GM23248 (cell line): ENCODE measurements around the gene NFX1. TPM values are rescaled to one million over a fixed set of nuclear protein-coding genes. Genes with fewer than 3 reads are reported as not detected.
A peak's percentile ranks its signal among the peaks of the same experiment; 100 is the strongest.

Experiments used
- DNase-seq: peaks from one replicate; pipeline ENCODE4 v3.0.0-alpha.2; 2015
- H2AFZ ChIP-seq: fragments of 200-600 bp; sonication (generic); 2 replicates; pipeline ENCODE4 v1.6.1; 2016; ENCODE audit warnings: antibody characterized with exemption
- H3F3A ChIP-seq: fragments of 200-600 bp; sonication (generic); 2 replicates; pipeline ENCODE4 v1.6.1; 2016; ENCODE audit warnings: mild to moderate bottlenecking, antibody characterized with exemption, mixed run types; ENCODE audit not compliant: insufficient read depth
- H3K27ac ChIP-seq: fragments of 200-600 bp; sonication (generic); 2 replicates; pipeline ENCODE4 v1.5.1; 2016; ENCODE audit warnings: mild to moderate bottlenecking
- H3K27me3 ChIP-seq: fragments of 200-600 bp; sonication (generic); replicated peaks from 2 replicates; pipeline ENCODE4 v1.6.1; 2016; ENCODE audit warnings: mild to moderate bottlenecking; ENCODE audit not compliant: insufficient read depth
- H3K36me3 ChIP-seq: fragments of 200-600 bp; sonication (generic); 2 replicates; pipeline ENCODE4 v1.6.1; 2016; ENCODE audit warnings: low read depth, mild to moderate bottlenecking
- H3K4me1 ChIP-seq: fragments of 200-600 bp; sonication (generic); 2 replicates; pipeline ENCODE4 v1.6.1; 2016; ENCODE audit warnings: mild to moderate bottlenecking; ENCODE audit not compliant: insufficient read depth
- H3K4me2 ChIP-seq: fragments of 200-600 bp; sonication (generic); one replicate; pipeline ENCODE4 v1.6.1; 2016; ENCODE audit warnings: mild to moderate bottlenecking; ENCODE audit not compliant: unreplicated experiment
- H3K4me3 ChIP-seq: fragments of 200-600 bp; sonication (generic); 2 replicates; pipeline ENCODE4 v1.5.1; 2016; ENCODE audit warnings: mild to moderate bottlenecking
- H3K79me2 ChIP-seq: fragments of 200-600 bp; sonication (generic); 2 replicates; pipeline ENCODE4 v1.6.1; 2016; ENCODE audit warnings: mild to moderate bottlenecking; ENCODE audit not compliant: insufficient read depth
- H3K9ac ChIP-seq: fragments of 200-600 bp; sonication (generic); 2 replicates; pipeline ENCODE4 v1.6.1; 2016; ENCODE audit warnings: mild to moderate bottlenecking
- H3K9me2 ChIP-seq: fragments of 200-600 bp; sonication (generic); 2 replicates; pipeline ENCODE4 v1.6.1; 2016; ENCODE audit warnings: mixed run types, mild to moderate bottlenecking, moderate library complexity; ENCODE audit not compliant: insufficient read depth
- H3K9me3 ChIP-seq: fragments of 200-600 bp; sonication (generic); one replicate; pipeline ENCODE4 v1.6.1; 2017; ENCODE audit warnings: low read depth
- H4K20me1 ChIP-seq: fragments of 200-600 bp; sonication (generic); 2 replicates; pipeline ENCODE4 v1.6.0; 2016; ENCODE audit not compliant: insufficient read depth
- EZH2 ChIP-seq: fragments of 200-600 bp; sonication (generic); IDR thresholded peaks from 2 replicates; pipeline ENCODE4 v1.6.1; 2018; ENCODE audit warnings: antibody characterized with exemption, mild to moderate bottlenecking; ENCODE audit not compliant: insufficient read depth, poor library complexity, severe bottlenecking
- EZH2phosphoT487 ChIP-seq: fragments of 200-600 bp; sonication (generic); IDR thresholded peaks from 2 replicates; pipeline ENCODE4 v1.6.1; 2018; ENCODE audit warnings: antibody characterized with exemption, moderate library complexity, mild to moderate bottlenecking, low read depth; ENCODE audit not compliant: insufficient read depth
- WGBS, 2 experiments: methylation state at CpG; one replicate each; pipeline ENCODE4 v1.1.6; 2015 to 2017; ENCODE audit warnings: low lambda C conversion rate in 2 of 2, low coverage in 1 of 2; ENCODE audit errors: missing lambda C conversion rate in 2 of 2; 5-methylcytosine and 5-hydroxymethylcytosine counted together
- in situ Hi-C: fragments of 300-500 bp; cut with MboI; formaldehyde crosslinking; loops from 2 replicates; pipeline ENCODE4 v1.15.0; 2020
- polyA plus RNA-seq: library from polyadenylated mRNA; unstranded; fragments of >200 nt; fragmentation: Nextera tagmentation; extraction: Ambion mirVana; gene quantifications from 2 replicates; pipeline ENCODE4 v1.2.1, GENCODE V29; 2016
- total RNA-seq: library from RNA; depleted of rRNA; stranded (reverse); fragments of >200 nt; shearing (Covaris generic); gene quantifications from 2 replicates; pipeline ENCODE4 v1.2.3, GENCODE V29; 2014

NFX1 gene
- total and polyA plus RNA-seq, 2 experiments from 2014 or later: 23.8 to 28.1 TPM

DNA sequence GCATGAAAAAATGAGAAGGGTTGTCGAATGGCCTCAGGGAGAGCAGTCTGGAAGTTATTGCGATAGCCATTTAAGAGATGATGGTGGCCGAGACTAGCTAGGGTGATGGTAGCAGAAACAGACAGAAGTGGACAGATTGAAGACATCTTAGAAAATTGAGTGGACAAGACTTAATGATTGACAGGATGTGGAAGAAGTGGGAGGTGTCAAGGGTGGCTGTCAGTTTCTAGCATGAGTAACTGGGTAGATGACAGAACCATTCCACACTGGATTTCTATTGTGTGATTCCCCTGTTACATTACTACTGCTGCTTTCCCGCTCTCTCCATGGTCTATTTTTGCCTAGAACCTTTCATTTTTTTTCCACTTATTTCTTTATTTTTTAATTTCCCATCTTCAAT is 12.8 kb upstream of the NFX1 start:
- no peak overlapping the region for H3K4me3 ChIP-seq
- no peak for TF ChIP-seq EZH2phosphoT487
- TF ChIP-seq EZH2: no peak
- no peak overlapping the region for H3K9ac ChIP-seq
- DNase-seq: no peak
- WGBS, 2 experiments: 96 to 98% methylated on average over 4 of the region's 4 CpGs
- in situ Hi-C loops: no loop called here
- no peaks in the 10 kb centered on the region for H3K4me1 ChIP-seq
- H3K9me2 ChIP-seq: no peaks in the 10 kb centered on the region
- peaks cover 84% of the 10 kb centered on the region for H3K36me3 ChIP-seq
- H3K79me2 ChIP-seq: peaks cover 20% of the 10 kb centered on the region; the same call in 1 of the 2 replicates
- no peaks in the 10 kb centered on the region for H3K9me3 ChIP-seq
- H4K20me1 ChIP-seq: no peaks in the 10 kb centered on the region
- H2AFZ ChIP-seq: no peak overlapping the region
- H3F3A ChIP-seq: peaks cover 12% of the 10 kb centered on the region; the same call in 1 of the 2 replicates
- no peaks in the 10 kb centered on the region for H3K27me3 ChIP-seq
- H3K4me2 ChIP-seq: no peak overlapping the region
- H3K27ac ChIP-seq: no peak overlapping the region

DNA sequence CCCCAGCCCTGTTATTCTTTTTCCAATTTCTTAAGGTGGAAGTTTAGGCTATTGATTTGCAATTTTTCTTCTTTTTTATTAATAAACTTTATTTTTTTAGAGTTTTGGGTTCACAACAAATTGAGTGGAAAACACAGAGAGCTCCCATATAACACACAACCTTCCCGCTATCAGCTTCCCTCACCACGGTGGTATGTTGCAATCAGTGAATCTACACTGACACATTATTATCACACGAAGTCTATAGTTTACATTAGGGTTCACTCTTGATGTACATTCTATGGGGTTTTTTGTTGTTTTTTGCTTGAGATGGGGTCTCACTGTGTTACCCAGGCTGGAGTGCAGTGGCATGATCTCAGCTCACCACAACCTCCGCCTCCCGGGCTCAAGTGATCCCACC is 4.8 kb upstream of the NFX1 start:
- 92 to 93% methylated on average over 5 of the region's 5 CpGs for WGBS, 2 experiments
- TF ChIP-seq EZH2phosphoT487: no peak
- TF ChIP-seq EZH2: no peak

GRCh38 chr9:33287087-33287490 is 3.2 kb upstream of the NFX1 start:
- Histone ChIP-seq H3K4me2 (no peak overlapping the region), H3K9me2 (no peaks in the 10 kb centered on the region), H2AFZ (no peak overlapping the region), H3K27ac (no peak overlapping the region), H3K4me3 (no peak overlapping the region), H3F3A (peaks cover 27% of the 10 kb centered on the region), H3K36me3 (0 out of 2 replicates have a peak, but pooled peaks cover 4% of the 10 kb centered on the region), H3K9me3 (no peaks in the 10 kb centered on the region), H3K4me1 (0 out of 2 replicates have a peak, but pooled peaks cover 10% of the 10 kb centered on the region), H3K9ac (peak overlapping the region; percentile 17; the same call in 1 of the 2 replicates), H3K27me3 (no peaks in the 10 kb centered on the region), H4K20me1 (no peaks in the 10 kb centered on the region), H3K79me2 (peaks cover 12% of the 10 kb centered on the region)
- in situ Hi-C loops: no loop called here
- TF ChIP-seq EZH2: no peak
- 46 to 52% methylated on average over 4 of the region's 4 CpGs for WGBS, 2 experiments
- DNase-seq: peak; percentile 91

More for the DNA sequence above, 4.8 kb upstream of the NFX1 start:
- Histone ChIP-seq H3K36me3 (peaks cover 17% of the 10 kb centered on the region), H3K27me3 (no peaks in the 10 kb centered on the region), H4K20me1 (no peaks in the 10 kb centered on the region), H3F3A (peaks cover 26% of the 10 kb centered on the region), H3K79me2 (no peaks in the 10 kb centered on the region), H3K27ac (no peak overlapping the region), H3K9ac (no peak overlapping the region), H2AFZ (no peak overlapping the region), H3K4me2 (no peak overlapping the region), H3K4me3 (no peak overlapping the region), H3K4me1 (no peaks in the 10 kb centered on the region), H3K9me2 (no peaks in the 10 kb centered on the region), H3K9me3 (no peaks in the 10 kb centered on the region)
- in situ Hi-C loops: no loop called here
- DNase-seq: no peak

GRCh38 chr9:33288235-33288634 is 2.1 kb upstream of the NFX1 start:
- peaks cover 22% of the 10 kb centered on the region for H3F3A ChIP-seq
- H3K27me3 ChIP-seq: no peaks in the 10 kb centered on the region
- no peak overlapping the region for H3K4me2 ChIP-seq
- no peaks in the 10 kb centered on the region for H3K36me3 ChIP-seq
- 0 out of 2 replicates have a peak, but pooled peaks cover 20% of the 10 kb centered on the region for H3K4me1 ChIP-seq
- in situ Hi-C loops: no loop called here
- no peaks in the 10 kb centered on the region for H3K9me3 ChIP-seq
- WGBS, 2 experiments: 76 to 80% methylated on average over 3 to 4 of the region's 4 CpGs
- no peaks in the 10 kb centered on the region for H3K9me2 ChIP-seq
- H3K27ac ChIP-seq: no peak overlapping the region
- no peak for DNase-seq
- no peak overlapping the region for H2AFZ ChIP-seq
- H3K4me3 ChIP-seq: no peak overlapping the region
- H4K20me1 ChIP-seq: no peaks in the 10 kb centered on the region
- H3K9ac ChIP-seq: no peak overlapping the region
- TF ChIP-seq EZH2 (no peak), EZH2phosphoT487 (no peak)
- peaks cover 24% of the 10 kb centered on the region for H3K79me2 ChIP-seq
